ENCODE data around the gene SCN2A. TPM values are rescaled to one million over a fixed set of nuclear protein-coding genes. Genes with fewer than 3 reads are reported as not detected.

The SCN2A gene
- total and polyA plus RNA-seq, 10 of the 15 experiments (the other 5 are each of a cell fraction or from before 2014, with no cell fraction given), result 0.01 TPM; not detected in 8

- TF ChIP-seq USF1 (IDR thresholded peaks at IDR 0.05; ENCODE audit: borderline replicate concordance, extremely low read length, insufficient read depth, low read depth, low read length) (no peak), CHD2 (IDR thresholded peaks at IDR 0.05; ENCODE audit: borderline replicate concordance, low read depth, low read length) (no peak), SP1 (IDR thresholded peaks at IDR 0.05; ENCODE audit: low read depth, low read length) (no peak), NFXL1 (IDR thresholded peaks at IDR 0.05; ENCODE audit: borderline replicate concordance) (no peak), CBX5 (IDR thresholded peaks at IDR 0.05; ENCODE audit: low read depth) (no peak), SMC3 (IDR thresholded peaks at IDR 0.05; ENCODE audit: borderline replicate concordance, low read length) (no peak), ZBTB4 (CRISPR knock-in tag; IDR thresholded peaks at IDR 0.05) (no peak), PAX5 (IDR thresholded peaks at IDR 0.05; ENCODE audit: borderline replicate concordance, low read depth, low read length) (no peak), POLR2AphosphoS5 (IDR thresholded peaks at IDR 0.05; ENCODE audit: low read length) (no peak)
Measured at GRCh38 chr2:165214093-165214492, 25.1 kb upstream of the SCN2A start (continued).

- in situ Hi-C loops (cut with MboI), result no loop called here
- FAIRE-seq (no peak), ATAC-seq (no peak), DNase-seq (ENCODE audit: low read depth, low spot score) (no peak)
- no peaks in the 10 kb centered on the region for H3K4me1 ChIP-seq (ENCODE audit: control insufficient read depth, insufficient read depth, low read length)
- no peak overlapping the region for H2AFZ ChIP-seq (ENCODE audit: control insufficient read depth, low read depth, low read length)
- no TSS peak for BruUV-seq (replicated peaks)
- POLR2A ChIA-PET, result no interaction called here
- H4K20me1 ChIP-seq (ENCODE audit: control insufficient read depth, insufficient read depth), result no peaks in the 10 kb centered on the region
- H3K36me3 ChIP-seq (ENCODE audit: control insufficient read depth in 2 of 2, insufficient read depth in 2 of 2, low read length in 1 of 2), result no peaks in the 10 kb centered on the region
- H3K4me2 ChIP-seq (ENCODE audit: control insufficient read depth, insufficient read depth), result no peak overlapping the region
- H3K9ac ChIP-seq (ENCODE audit: control insufficient read depth, insufficient read depth, low read length), result no peak overlapping the region
- no peaks in the 10 kb centered on the region for H3K79me2 ChIP-seq (ENCODE audit: control insufficient read depth, insufficient read depth, low read length)
- WGBS (ENCODE audit: insufficient coverage, insufficient replicate concordance, low lambda C conversion rate, missing lambda C conversion rate), result 0% methylated on average over 3 of the region's 3 CpGs
- H3K9me3 ChIP-seq (replicated peaks; ENCODE audit: control insufficient read depth, insufficient read depth, low read length), result no peaks in the 10 kb centered on the region
- H3K27ac ChIP-seq (ENCODE audit: control insufficient read depth, insufficient read depth), result no peak overlapping the region
- SMC1A ChIA-PET (ENCODE audit: uncharacterized antibody, unreplicated experiment), result interaction anchor here (1.1 kb wide), 1 partner anchor 9 kb away, joined by 4 read pairs; no protein-coding TSS in a partner anchor
- no peaks in the 10 kb centered on the region for H3K27me3 ChIP-seq (replicated peaks in 1 of 2; ENCODE audit: control insufficient read depth in 2 of 2, insufficient read depth in 2 of 2, low read length in 1 of 2)
- H3K4me3 ChIP-seq, result no peak overlapping the region
- RAD21 ChIA-PET (ENCODE audit: unreplicated experiment), result interaction anchor here (1.3 kb wide), 1 partner anchor 74 kb away, joined by 4 read pairs; no protein-coding TSS in a partner anchor
- intact Hi-C loops (cut with micrococcal nuclease; ENCODE audit: unreplicated experiment), result no loop called here
- CTCF ChIA-PET, result interaction anchor here (0.6 to 1.6 kb wide), 3 partner anchors 16 to 521 kb away, joined by 4 to 7 read pairs (median 4); partner anchors contain the start of genes SCN2A and SCN3A
- TF ChIP-seq SREBF1 (IDR thresholded peaks at IDR 0.05; ENCODE audit: low read length), result no peak
- TF ChIP-seq ASH2L (IDR thresholded peaks at IDR 0.05; ENCODE audit: borderline replicate concordance, low read depth), result no peak
- TF ChIP-seq RB1 (IDR thresholded peaks at IDR 0.05; ENCODE audit: borderline replicate concordance), result no peak
- no peak for TF ChIP-seq CREM (IDR thresholded peaks at IDR 0.05; ENCODE audit: low read depth)
- no peak for TF ChIP-seq REST (IDR thresholded peaks at IDR 0.05; ENCODE audit: low read depth, low read length)
- TF ChIP-seq RFX5 (IDR thresholded peaks at IDR 0.05; ENCODE audit: low read depth, low read length), result no peak
- no peak for TF ChIP-seq MYC (IDR thresholded peaks at IDR 0.05; ENCODE audit: insufficient read depth, insufficient read length, insufficient replicate concordance, low read length, severe bottlenecking)
- TF ChIP-seq POLR2AphosphoS2 (IDR thresholded peaks at IDR 0.05; ENCODE audit: low read depth, low read length), result no peak
Measured at GRCh38 chr2:165219481-165219880, 19.7 kb upstream of the SCN2A start.
